22Rv1 (cell line): ENCODE measurements around the gene LRRFIP1.

Experiments
- H3K27ac ChIP-seq: fragments of 450-650 bp; 2 replicates; pipeline ENCODE4 v1.5.1; 2017
- ZFX ChIP-seq: fragments of 450-650 bp; IDR thresholded peaks from 2 replicates; pipeline ENCODE4 v1.6.1; 2017; ENCODE audit warnings: antibody characterized with exemption, borderline replicate concordance
- TF ChIP-seq, protein P1 (sequence below): fragments of 450-650 bp; IDR thresholded peaks from 2 replicates; pipeline ENCODE4 v1.5.1; 2017; ENCODE audit warnings: mild to moderate bottlenecking

The LRRFIP1 gene

GRCh38 chr2:237639052-237639835 lies 11.9 kb downstream of the LRRFIP1 start:
- H3K27ac ChIP-seq, result no peak overlapping the region

DNA sequence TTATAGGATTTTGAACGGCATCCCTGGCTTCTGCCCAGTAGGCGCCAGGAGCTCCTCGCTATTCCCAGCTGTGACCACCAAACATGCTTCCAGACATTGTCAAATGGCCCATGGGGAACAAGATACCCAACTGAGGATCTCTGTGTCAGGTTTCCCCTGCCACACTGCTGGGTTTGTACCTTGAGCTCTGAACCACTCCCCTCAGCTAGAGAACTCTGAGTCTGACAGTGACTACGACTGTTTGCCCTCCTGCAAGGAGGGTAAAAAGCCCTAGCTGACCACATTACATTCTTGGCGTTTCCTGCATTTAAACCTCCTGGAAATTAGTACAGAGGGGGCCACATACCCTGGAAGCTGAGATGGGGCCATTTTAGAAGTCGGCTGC lies 12.4 kb downstream of the LRRFIP1 start:
- TF ChIP-seq, protein P1, sequence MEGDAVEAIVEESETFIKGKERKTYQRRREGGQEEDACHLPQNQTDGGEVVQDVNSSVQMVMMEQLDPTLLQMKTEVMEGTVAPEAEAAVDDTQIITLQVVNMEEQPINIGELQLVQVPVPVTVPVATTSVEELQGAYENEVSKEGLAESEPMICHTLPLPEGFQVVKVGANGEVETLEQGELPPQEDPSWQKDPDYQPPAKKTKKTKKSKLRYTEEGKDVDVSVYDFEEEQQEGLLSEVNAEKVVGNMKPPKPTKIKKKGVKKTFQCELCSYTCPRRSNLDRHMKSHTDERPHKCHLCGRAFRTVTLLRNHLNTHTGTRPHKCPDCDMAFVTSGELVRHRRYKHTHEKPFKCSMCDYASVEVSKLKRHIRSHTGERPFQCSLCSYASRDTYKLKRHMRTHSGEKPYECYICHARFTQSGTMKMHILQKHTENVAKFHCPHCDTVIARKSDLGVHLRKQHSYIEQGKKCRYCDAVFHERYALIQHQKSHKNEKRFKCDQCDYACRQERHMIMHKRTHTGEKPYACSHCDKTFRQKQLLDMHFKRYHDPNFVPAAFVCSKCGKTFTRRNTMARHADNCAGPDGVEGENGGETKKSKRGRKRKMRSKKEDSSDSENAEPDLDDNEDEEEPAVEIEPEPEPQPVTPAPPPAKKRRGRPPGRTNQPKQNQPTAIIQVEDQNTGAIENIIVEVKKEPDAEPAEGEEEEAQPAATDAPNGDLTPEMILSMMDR, result no peak
- TF ChIP-seq ZFX, result no peak
- no peak overlapping the region for H3K27ac ChIP-seq

More at GRCh38 chr2:237639052-237639835, 11.9 kb downstream of the LRRFIP1 start:
- no peak for TF ChIP-seq ZFX
- TF ChIP-seq, protein P1, result no peak

DNA sequence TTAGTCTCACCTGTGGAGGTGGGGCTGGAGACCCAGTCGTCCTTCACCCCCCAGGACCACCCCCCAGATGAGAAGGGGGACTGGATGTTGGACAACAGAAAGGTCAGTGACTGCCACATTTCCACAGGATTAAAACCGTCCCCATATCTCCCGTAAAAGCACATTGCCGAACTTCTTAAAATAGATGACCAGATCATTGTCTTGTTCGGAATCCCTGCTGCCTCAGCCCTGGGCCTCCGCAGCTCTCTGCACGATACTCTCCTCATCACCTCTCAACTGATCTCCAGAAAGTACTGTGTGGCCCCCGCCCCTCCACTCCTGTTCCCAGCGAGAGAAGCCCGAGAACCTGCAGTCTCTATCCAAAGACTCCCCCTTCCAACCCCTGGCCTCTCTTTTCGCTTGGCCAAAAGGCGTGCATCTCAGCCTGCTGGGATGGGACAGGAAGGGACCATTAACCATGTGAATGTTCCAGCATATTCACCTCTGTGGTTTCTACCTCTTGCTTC lies 13.2 kb downstream of the LRRFIP1 start:
- H3K27ac ChIP-seq, result no peak overlapping the region
- TF ChIP-seq ZFX, result no peak
- TF ChIP-seq, protein P1, result no peak

DNA sequence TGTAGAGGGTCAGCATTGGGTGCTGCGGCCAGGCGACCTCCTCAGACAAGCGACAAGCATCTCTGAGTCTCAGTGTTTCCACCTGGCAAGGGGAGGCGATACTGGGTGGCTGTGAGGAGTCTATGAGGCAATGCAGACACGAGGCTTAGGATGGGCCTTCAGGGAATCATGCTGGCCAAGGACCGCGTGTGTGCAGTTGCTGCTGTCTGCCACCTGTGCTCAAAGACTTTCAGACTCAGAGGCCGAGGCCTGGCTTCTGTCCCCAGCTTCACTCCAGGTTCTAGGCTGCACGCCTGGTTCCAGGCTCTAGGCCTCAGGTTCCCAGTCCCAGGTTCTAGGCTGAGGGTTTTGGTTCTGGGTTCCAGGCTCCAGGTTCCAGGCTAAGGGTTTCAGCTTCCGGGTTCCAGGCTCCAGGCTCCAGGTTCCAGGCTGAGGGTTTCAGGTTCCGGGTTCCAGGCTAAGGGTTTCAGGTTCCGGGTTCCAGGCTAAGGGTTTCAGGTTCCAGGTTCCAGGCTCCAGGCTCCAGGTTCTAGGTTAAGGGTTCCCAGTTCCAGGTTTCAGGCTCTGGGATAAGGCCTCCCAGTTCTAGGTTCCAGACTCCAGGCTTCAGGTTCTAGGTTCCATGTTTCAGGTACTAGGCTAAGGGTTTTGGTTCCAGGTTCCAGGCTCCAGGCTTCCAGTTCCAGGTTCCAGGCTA lies 14.8 kb downstream of the LRRFIP1 start:
- H3K27ac ChIP-seq, result no peak overlapping the region
- TF ChIP-seq ZFX, result no peak
- TF ChIP-seq, protein P1, result no peak

- H3K27ac ChIP-seq, result no peak overlapping the region
- no peak for TF ChIP-seq ZFX
These were observed 15.7 kb downstream of the LRRFIP1 start for GRCh38 chr2:237643066-237643465.

DNA sequence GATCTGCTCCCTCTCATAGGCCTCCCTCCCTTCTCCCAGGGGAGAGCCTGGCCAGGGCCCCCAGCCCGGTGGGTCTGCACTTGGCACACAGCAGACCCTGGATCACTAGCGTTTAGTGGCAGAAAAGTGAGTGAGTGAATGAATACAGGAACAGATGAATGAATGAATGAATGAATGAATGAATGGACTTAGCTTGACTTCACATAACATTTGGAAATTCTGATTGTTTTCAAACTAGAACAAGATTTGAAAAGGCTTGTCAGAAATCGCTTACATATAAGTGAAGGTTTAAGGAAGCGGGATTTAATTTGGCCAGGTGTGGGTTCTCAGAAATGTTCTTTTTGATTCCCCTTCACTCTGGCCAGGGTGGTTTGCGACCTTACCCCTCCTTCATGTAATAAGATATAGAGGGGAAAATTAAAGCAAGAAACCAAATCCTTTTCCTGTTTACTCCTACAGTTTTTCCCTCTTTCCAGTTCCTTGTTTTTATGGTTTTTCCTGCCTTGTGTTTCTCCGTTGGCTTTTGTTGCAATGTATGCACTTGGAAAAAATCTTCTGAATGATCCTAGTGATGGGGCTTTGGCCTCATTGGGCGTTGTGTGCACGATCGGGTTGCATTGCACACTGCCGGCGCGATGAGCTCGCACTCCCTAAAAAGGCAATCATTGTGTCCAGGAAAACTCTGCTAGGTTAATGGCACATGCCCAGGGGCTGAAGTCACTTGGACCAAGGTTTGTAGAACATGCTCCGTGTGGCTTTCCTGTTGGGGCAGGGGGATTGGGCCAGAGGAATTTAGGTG lies 16.4 kb downstream of the LRRFIP1 start:
- H3K27ac ChIP-seq, result no peak overlapping the region
- TF ChIP-seq, protein P1, result no peak
- no peak for TF ChIP-seq ZFX

GRCh38 chr2:237644381-237644703 lies 17.0 kb downstream of the LRRFIP1 start:
- no peak for TF ChIP-seq ZFX
- TF ChIP-seq, protein P1, result no peak
- H3K27ac ChIP-seq, result no peak overlapping the region
